Type B pancreatic cell (in vitro differentiated cells): ENCODE data around the gene PASK. TPM values are rescaled to one million over a fixed set of nuclear protein-coding genes. Genes with fewer than 3 reads are reported as not detected.

Source experiments
- DNase-seq: peaks from one replicate; pipeline ENCODE4 v3.0.0; 2021; ENCODE audit warnings: mixed read lengths; ENCODE audit not compliant: unreplicated experiment; ENCODE audit errors: extremely low spot score
- H3K27ac Mint-ChIP-seq: 2 replicates; pipeline ENCODE4 v1.8.0; 2021; ENCODE audit warnings: mild to moderate bottlenecking, mixed read lengths
- H3K27me3 Mint-ChIP-seq: 2 replicates; pipeline ENCODE4 v1.8.0; 2021; ENCODE audit warnings: mixed read lengths
- H3K36me3 Mint-ChIP-seq: 2 replicates; pipeline ENCODE4 v1.8.0; 2021; ENCODE audit warnings: mixed read lengths
- H3K4me1 Mint-ChIP-seq: one replicate; pipeline ENCODE4 v1.8.0; 2021; ENCODE audit warnings: mixed read lengths; ENCODE audit not compliant: unreplicated experiment
- H3K4me3 Mint-ChIP-seq: 2 replicates; pipeline ENCODE4 v1.8.0; 2021; ENCODE audit warnings: mild to moderate bottlenecking, mixed read lengths
- H3K9me3 Mint-ChIP-seq: 2 replicates; pipeline ENCODE4 v1.8.0; 2021; ENCODE audit warnings: mixed read lengths
- total RNA-seq: library from RNA; stranded (reverse); gene quantifications from 2 replicates; pipeline ENCODE4 v1.2.1, GENCODE V29; 2021; ENCODE audit warnings: low replicate concordance
- TF ChIP-seq, protein P1 (sequence below): fragments of 200-600 bp; sonication (generic); conservative IDR thresholded peaks from 2 replicates; pipeline ENCODE4 v1.5.0; 2021; ENCODE audit warnings: antibody characterized with exemption, mild to moderate bottlenecking

PASK gene
- total RNA-seq, 1 donor from 2014 or later: 50.9 TPM

- no peak for DNase-seq
- H3K4me3 Mint-ChIP-seq: no peak overlapping the region
- no peaks in the 10 kb centered on the region for H3K4me1 Mint-ChIP-seq
- H3K27ac Mint-ChIP-seq: no peak overlapping the region
- H3K27me3 Mint-ChIP-seq: no peaks in the 10 kb centered on the region
- H3K9me3 Mint-ChIP-seq: no peaks in the 10 kb centered on the region
- TF ChIP-seq, protein P1, sequence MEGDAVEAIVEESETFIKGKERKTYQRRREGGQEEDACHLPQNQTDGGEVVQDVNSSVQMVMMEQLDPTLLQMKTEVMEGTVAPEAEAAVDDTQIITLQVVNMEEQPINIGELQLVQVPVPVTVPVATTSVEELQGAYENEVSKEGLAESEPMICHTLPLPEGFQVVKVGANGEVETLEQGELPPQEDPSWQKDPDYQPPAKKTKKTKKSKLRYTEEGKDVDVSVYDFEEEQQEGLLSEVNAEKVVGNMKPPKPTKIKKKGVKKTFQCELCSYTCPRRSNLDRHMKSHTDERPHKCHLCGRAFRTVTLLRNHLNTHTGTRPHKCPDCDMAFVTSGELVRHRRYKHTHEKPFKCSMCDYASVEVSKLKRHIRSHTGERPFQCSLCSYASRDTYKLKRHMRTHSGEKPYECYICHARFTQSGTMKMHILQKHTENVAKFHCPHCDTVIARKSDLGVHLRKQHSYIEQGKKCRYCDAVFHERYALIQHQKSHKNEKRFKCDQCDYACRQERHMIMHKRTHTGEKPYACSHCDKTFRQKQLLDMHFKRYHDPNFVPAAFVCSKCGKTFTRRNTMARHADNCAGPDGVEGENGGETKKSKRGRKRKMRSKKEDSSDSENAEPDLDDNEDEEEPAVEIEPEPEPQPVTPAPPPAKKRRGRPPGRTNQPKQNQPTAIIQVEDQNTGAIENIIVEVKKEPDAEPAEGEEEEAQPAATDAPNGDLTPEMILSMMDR: no peak
- H3K36me3 Mint-ChIP-seq: peaks cover 12% of the 10 kb centered on the region
Measured at GRCh38 chr2:241178961-241179360, 29.7 kb upstream of the PASK start.

DNA sequence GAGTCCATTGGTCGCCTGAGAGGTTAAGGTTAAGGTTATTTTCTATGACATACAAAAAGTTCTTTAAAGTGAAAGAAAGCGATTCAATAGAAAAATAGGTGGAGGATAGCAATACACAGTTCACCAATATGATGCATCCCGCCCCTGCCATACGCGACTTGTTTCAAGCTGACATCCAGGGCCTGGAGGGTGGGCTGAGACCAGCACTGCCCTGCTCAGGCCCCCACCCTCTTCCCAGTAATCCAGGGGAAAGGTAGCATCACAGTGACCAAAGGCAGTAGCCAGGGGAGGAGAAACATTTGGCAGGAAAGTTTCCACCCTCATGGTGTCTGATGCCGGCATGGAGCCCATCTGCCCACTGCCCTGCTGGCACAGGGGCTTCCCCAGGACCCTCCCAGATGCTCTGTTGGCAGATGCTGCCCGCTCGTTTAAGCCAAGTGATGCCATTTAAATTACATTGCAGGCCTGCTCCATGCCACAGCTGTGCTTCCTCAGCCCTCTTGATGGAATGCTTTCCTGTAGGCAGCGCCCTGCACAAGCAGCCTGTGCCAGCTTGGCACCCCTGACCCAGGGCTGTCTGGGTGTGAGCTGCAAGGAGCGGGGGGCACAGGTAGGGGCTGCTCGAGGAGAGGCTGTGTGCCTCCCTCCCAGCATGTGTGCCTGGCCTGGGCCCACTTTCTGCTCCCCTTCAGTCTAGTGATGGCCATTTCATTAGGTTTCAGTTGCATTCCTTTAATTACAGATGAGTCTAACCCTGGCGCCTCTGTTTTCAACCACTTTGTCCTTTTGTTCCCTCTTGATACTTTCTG is 28.5 kb upstream of the PASK start:
- H3K4me3 Mint-ChIP-seq: no peak overlapping the region
- peaks cover 20% of the 10 kb centered on the region for H3K36me3 Mint-ChIP-seq
- H3K27me3 Mint-ChIP-seq: no peaks in the 10 kb centered on the region
- no peak overlapping the region for H3K27ac Mint-ChIP-seq
- no peak for DNase-seq
- H3K4me1 Mint-ChIP-seq: no peaks in the 10 kb centered on the region
- TF ChIP-seq, protein P1: no peak
- H3K9me3 Mint-ChIP-seq: no peaks in the 10 kb centered on the region

GRCh38 chr2:241173557-241173956 is 24.3 kb upstream of the PASK start:
- H3K9me3 Mint-ChIP-seq: peaks cover 4% of the 10 kb centered on the region
- TF ChIP-seq, protein P1: no peak
- H3K4me3 Mint-ChIP-seq: no peak overlapping the region
- H3K4me1 Mint-ChIP-seq: no peaks in the 10 kb centered on the region
- H3K36me3 Mint-ChIP-seq: peaks cover 38% of the 10 kb centered on the region
- H3K27ac Mint-ChIP-seq: no peak overlapping the region
- DNase-seq: no peak
- H3K27me3 Mint-ChIP-seq: no peaks in the 10 kb centered on the region

DNA sequence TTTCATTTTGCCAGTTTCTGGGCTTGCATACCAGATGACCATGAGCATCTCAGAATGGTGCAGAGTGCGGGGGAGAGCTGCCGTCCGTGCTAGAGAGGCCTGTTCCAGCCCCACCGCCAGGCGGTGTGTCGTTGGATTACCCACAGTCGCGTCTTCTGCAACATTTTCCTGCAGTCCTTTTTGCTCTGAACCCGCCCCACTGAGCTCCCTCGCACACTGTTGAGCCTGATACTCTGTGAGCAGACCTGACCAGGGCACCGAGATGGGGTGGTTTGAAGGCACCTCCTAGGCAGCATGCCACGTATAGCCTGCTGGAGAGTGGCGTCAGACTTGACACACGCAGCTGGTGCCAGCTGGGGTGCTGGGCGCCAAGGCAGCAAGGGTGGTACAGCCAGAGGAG is 19.1 kb upstream of the PASK start:
- no peaks in the 10 kb centered on the region for H3K27me3 Mint-ChIP-seq
- no peak overlapping the region for H3K27ac Mint-ChIP-seq
- TF ChIP-seq, protein P1: no peak
- no peaks in the 10 kb centered on the region for H3K4me1 Mint-ChIP-seq
- peaks cover 4% of the 10 kb centered on the region for H3K9me3 Mint-ChIP-seq
- no peak overlapping the region for H3K4me3 Mint-ChIP-seq
- H3K36me3 Mint-ChIP-seq: peaks cover 31% of the 10 kb centered on the region
- DNase-seq: no peak

DNA sequence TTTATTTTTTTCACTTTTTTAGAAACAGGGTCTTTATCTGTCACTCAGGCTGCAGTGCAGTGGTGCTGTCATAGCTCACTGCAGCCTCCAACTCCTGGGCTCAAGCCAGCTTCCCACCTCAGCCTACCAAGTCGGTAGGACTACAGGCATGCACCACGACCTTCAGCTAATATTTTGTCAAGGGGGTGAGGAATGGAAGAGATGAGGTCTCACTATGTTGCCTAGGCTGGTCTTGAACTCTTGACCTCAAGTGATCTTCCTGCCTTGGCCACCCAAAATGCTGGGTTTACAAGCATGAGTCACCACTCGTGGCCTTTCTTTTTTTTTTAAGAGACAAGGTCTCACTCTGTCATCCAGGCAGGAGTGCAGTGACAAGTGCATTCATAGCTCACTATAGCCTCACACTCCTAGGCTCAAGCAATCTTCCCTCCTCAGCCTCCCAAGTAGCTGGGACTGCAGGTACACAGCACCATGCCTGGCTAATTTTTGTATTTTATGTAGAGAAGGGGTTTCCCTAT is 14.4 kb upstream of the PASK start:
- no peaks in the 10 kb centered on the region for H3K27me3 Mint-ChIP-seq
- H3K4me1 Mint-ChIP-seq: no peaks in the 10 kb centered on the region
- no peak for DNase-seq
- H3K36me3 Mint-ChIP-seq: peaks cover 4% of the 10 kb centered on the region
- TF ChIP-seq, protein P1: no peak
- H3K27ac Mint-ChIP-seq: no peak overlapping the region
- H3K4me3 Mint-ChIP-seq: no peak overlapping the region
- no peaks in the 10 kb centered on the region for H3K9me3 Mint-ChIP-seq
